Activated CD8-positive, alpha-beta memory T cell treated with anti-CD3 and anti-CD28 coated beads, Interleukin-2, amount 50 U/mL, for 1 hour (primary cell): ENCODE data around the gene GRPEL1.

Experiments
- DNase-seq: peaks from one replicate; pipeline ENCODE4 v3.0.0-alpha.2; 2020; ENCODE audit errors: extremely low read depth

GRPEL1 gene

DNA sequence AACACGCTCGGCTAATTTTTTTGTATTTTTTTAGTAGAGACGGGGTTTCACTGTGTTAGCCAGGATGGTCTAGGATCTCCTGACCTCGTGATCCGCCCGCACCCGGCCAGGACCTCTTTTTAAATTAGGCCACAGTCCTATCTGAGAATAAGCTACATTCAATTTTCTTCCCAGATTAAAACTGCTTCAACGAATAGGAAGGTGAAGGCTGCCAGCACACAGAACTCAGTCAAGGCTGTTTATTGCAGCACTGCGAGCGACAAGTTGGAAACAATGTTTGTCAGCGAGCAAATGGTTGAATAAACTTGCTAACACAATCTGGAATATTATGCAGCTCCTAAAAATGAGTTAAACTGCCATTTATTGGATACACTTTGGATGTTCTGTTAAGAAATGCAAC lies 1.9 kb downstream of the GRPEL1 start:
- no peak for DNase-seq

DNA sequence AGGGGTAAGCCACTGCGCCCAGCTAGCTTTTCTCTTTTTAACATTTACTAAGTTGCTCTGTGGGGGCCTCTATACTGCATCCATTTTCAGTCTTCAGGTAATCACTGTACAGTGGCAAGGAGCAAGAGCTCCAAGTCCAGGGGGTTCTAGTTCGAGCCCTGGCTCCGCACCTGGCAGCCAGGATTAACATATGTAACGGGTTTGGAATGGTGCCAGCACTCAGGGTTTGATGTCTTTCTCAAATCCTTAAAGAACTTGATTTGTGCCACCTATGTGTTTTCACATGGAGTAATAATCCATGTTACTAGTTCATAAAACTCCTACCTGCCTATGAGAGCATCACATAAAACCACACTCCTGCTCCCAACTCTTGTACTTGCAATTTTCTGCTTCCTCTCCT lies 4.5 kb downstream of the GRPEL1 start:
- DNase-seq = no peak

DNA sequence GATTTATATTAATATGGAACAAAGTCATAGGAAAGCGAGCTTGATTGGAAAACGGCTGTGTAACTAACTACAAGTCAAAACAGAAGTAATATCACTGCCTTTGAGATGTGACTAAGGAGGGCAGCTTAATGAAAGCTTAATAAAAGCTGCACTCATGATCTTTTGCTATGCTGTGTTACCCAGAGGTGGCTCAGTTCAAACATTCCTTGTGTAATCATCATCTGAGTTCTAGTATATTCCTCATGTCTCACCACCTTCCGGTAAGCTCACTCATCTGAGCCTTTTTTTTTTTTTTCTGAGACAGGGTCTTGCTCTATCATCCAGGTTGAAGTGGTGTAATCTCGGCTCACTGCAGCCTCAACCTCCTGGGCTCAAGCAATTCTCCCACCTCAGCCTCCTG lies 5.0 kb downstream of the GRPEL1 start:
- no peak for DNase-seq

DNA sequence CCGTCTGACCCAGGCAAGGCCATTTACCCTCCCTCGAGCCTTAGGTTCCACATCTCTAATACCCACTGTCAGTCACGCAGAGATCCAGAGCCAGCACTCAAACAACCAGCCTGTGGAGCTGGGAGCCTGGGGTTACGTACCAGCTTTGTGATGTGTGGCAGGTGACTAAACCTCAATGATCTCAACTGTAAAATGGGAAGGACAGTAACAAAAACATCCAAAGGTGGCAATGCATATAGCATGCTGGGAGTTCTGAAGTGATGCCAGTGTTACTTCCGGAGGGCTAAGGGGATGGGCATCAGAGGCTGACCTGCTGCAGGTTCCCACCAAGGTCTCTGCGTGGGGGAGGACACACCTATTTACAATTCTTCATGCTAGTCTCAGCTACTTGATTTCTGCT lies 6.0 kb downstream of the GRPEL1 start:
- DNase-seq = no peak

DNA sequence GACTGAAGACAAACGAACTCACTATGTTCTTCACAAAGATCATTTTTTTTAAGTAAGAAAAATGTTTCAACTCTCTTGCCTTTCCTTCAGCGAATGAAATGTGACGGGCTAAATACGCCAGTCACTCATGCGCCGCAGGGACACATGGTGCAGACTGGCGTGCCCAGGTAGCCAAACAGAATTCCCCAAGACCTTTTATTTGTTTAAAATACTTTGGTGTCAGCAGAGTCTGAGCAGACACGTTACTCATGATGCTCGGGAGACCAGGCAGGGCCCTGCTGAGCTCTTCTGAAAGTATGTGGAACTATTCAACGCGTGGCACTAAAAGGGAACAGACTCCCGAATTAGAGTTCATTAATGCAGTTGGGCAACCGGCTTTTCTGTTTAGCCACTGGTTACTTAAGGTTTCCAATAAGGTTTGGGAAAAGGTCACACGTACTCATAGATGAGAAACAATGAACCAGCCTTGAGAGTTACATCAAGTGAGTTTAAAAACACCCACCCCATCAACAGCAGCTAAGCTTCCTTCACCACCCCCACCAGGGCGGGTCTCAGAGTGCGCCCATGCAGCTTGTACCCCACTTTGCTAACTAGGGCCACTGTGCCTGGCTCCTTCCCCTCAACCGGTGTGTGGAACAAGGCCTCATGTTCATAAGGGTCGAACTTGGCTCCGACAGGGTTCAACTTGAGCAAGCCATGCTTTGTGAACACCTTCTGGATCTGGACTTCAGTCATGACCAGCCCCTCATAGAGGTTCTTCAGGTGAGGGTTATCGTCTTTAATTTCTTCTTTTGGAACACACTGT lies 7.3 kb downstream of the GRPEL1 start:
- DNase-seq = no peak

DNA sequence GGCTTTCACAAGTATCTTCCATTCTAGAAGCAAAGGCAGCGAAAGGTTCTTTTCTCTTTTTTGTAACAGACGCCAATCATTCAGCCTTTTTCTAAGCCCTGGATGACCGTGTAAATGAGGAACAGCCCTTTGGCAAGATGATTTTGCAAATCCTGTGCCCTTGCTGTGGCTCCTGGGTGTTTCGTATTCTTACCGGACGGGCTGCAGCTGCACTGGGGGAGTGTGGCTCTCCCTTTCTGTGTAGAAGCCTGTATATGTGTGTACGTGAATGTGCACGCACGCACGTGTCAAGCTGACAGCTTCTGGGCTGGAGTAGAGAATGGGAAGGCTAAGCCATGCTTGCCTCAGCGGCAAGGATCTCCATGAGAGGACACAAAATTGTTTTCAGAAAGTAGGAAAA lies 8.2 kb downstream of the GRPEL1 start:
- no peak for DNase-seq

DNA sequence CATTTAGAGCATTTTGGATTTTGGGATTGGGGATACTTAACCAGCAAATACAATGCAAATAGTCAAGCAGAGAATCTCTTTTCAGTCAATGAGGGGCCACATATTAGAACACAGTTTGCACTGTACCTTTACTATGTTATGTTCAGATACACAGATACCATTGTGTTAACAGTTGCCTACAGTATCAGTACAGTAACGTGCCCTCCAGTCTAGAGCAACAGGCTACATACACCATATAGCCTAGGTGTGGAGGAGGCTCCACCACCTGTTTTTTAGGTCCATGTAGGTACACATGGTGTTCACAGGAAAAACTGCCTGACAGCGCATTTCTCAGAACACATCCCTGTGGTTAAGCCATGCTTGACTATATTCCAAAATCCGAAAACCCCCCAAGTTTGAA lies 9.1 kb downstream of the GRPEL1 start:
- no peak for DNase-seq

DNA sequence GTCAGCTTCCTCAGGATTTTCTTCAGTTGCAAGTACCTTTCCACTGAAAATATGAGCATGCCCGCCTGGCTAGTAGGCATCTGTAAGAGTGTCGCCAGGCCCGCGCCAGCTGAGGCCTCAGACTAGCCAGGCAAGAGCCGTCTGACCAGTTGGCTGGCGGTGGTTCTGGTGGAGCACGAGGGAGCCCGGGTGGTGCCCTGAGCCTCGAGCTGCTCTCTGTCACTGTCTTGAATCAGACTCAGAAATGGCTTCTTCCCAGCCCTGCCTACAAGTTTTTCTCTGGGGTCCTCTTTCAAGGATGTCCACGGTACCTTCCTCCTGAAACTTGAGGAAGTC lies 11.9 kb downstream of the GRPEL1 start:
- DNase-seq = no peak

DNA sequence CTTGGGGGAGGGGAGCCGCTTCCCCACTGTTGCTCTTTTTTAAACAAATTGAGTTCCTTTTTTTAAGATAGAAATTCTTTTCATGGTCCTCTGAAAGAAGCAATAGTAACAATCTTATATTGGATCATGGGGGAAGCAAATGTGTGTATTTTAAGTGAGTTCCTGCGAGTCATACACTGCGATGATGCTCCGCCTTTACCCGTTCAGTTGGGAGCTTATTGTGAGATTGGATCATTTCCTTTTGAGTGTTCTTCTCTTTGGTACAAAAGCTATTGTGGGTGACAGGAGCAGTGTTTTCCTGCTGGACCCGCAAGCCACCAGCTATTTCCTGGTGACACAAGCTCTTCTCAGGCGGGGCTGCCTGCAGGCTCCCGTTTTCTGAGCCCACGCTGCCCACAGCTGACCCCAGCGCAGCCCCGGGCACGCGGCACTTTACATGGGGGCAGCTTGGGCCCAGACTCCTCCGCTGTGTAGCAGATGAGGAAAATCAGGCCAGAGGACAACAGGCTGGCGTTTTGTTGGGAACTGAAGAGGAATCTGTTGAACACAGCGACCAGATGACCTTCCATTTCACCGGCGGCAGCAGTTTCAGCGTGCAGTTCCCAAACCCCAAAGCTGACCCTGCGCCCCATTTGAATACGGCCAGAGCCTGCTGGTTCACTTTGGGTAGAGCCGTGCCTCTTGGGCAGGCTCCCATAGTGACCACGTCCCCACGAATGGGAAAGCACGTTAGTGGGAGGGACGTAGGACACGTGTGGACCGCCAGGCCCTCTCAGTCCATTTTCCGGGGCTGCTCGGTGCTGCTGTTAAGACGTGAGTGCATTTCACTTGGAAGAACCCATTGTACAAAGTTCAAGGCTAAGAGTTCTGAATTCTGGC lies 12.5 kb downstream of the GRPEL1 start:
- no peak for DNase-seq

DNA sequence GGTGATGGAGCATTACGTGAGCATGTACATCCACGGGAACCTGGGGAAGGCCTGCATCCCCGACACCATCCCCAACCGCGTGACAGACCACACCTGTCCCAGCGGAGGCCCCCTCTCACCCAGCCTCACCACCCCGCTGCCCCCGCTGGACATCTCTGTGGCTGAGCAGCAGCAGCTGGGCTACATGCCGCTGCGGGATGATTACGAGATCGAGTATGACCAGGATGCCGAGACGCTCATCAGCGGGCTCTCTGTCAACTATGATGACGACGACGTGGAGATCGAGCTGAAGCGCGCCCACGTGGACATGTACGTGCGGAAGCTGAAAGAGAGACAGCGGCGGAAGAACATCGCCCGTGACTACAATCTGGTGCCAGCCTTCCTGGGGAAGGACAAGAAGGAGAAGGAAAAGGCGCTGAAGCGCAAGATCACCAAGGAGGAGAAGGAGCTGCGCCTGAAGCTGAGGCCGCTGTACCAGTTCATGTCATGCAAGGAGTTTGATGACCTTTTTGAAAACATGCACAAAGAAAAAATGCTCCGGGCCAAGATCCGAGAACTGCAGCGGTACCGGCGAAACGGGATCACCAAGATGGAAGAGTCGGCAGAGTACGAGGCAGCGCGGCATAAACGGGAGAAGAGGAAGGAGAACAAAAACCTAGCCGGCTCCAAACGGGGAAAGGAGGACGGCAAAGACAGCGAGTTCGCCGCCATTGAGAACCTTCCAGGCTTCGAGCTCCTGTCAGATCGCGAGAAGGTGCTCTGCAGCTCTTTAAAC lies 13.6 kb downstream of the GRPEL1 start:
- DNase-seq = no peak

DNA sequence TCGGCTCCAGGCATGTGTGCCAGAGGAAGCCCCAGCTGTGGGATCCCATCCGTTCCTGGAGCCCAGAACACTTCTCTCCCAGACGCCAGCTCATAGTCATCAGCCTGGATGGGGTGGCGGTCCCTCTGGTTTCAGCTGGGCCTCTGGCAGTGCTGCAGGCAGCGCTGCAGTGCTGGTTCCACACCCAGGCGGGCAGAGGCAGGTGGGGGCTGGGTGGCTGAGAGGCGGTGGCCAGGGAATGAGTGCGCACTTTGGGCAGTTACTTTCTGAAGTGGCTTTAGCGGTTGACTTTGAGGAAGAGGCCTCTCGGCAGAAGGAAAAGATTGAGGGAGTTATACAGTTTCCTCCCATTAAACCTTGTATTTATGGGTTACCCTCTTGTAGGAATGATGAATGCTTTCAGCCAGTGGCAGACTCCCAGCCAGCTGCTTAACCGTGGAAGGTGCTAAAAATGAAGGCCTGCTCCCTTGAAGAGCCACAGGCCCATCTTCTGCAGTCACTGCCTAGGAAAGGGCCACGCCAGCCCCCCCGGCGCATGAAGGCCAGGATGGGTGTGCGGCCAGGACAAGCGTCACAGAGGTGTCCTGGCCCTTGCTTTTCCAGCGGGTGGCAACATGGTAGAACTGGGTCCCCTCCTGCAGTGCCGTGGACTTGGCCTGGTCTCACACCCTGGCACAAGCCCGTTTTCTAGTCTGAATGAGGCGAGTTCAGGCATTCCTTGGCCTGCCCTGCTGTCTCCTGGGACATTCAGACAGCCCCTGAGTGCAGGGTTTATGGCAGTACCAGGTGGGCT lies 14.7 kb downstream of the GRPEL1 start:
- DNase-seq = no peak

DNA sequence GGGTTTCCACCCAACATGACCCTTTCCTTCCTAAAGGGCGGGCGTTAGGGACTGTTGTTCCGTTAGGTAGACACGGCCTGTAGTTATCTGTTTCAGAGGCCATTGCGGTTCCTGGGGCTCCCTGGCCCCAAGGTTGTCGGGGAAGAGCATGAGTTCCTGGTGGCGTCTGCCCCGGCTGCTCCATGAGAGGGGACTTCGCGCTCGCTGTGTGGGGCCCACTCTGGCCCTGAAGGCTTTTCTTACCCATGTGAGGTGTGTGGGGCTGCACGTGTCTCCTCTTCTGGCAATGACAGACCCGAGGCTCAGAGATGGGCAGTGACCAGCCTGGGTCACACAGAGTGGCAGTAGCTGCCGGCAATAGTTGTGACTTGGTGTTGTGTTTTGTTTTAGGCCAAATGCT lies 15.6 kb downstream of the GRPEL1 start:
- DNase-seq = no peak

DNA sequence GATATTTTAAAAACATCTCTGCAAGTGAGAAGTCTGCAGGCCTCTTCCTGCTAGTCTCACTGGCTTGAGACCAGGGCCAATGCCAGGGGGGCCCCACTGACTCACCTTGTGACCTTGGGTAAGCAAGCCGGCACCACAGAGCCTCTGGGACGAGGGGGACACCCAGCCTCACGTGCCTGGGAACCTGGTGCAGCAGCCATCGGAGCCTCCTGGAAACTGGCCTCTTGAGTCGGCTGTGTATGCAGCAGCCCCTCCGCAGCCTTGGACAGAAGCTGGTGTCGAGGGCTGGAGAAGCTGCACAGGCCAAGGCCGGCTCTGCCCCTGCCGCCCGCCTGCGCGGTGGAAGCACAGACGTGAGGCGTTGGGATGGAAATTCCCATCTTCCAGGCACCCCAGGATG lies 16.0 kb downstream of the GRPEL1 start:
- no peak for DNase-seq

DNA sequence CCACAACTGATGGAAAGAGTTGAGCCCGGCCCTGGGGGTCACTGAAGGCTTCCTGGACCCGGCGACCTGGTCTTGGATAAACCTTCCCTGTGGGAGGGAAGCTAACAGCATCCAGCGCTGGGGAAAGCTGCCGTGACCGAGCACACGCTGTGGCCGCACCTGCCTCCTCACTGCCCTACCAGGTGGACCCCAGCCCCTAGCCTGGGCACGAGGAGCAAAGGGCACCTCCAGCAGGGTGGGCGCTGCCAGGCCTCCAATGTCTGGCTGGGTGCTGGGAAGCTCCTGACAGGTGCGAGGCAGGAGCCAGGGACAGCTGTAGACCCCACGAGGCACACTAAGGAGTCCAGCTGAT lies 16.7 kb downstream of the GRPEL1 start:
- no peak for DNase-seq

DNA sequence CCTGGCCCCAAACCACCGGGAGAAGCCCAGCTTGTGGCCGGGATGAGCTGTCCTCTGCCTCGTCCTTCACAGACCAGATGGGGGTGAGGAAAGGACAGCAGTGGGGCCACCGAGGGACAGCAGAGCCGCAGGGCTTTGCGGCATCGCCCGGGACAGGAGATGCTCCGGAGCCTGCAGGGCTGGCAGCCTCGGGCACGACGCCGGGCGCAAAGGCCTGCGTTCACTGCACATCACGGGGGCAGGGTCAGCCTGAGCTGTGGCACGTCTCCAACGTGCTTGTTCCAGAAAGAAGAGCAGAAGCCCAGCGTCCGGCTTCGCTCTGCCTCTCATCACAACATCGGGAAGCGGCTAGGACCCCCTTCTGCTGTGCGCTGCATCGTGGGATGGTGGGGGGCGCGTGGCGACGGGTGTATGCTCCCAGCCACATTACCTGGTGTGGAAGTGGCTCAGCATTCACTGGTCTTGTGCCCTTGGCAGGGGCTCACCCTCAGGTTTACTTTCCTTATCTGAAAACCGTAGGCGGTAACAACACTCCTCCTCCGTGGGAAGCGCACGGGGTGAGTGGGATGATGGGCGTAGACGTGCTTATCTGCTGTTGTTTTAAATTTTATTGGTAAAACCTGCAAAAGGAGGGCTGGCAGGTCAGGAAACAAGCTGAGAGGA lies 17.3 kb downstream of the GRPEL1 start:
- DNase-seq = no peak

DNA sequence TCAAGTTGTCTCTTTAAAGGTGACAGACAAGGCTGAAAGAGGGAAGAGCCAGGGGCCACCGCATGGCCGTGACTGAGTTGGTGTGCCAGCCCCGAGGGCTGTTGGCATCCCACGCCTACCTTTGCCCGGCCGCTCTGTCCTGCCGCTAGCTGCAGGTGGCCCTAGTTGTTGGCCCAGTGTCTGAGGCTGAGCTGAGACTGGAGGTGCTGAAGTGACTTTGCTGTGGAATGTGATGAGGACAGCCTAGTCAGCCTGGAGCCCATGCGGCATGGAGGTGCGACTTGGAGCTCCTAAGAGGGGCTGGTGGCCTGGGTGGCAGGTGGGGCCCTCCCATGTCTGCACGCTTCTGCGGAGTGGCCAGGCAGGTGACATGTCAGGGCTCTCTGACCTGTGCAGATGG lies 18.1 kb downstream of the GRPEL1 start:
- no peak for DNase-seq

DNA sequence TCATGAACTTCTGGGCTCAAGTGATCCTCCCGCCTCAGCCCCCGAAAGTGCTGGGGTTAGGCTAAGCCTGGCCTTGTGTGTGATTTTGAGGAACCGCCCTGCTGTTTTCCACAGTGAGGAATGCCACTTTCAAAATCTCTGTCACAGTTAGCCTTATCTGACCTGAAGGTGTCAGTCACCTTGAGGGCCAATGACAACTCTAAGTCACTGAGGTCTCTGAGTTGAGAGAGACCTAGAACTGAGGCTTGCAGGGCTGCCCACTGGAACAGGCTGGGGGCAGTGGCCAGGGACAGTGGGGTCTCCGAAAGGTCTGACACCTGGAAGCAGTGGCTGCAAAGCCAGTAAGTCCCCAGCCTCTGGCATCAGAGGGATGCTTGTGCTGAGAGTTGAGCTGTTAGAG lies 18.6 kb downstream of the GRPEL1 start:
- DNase-seq = no peak

DNA sequence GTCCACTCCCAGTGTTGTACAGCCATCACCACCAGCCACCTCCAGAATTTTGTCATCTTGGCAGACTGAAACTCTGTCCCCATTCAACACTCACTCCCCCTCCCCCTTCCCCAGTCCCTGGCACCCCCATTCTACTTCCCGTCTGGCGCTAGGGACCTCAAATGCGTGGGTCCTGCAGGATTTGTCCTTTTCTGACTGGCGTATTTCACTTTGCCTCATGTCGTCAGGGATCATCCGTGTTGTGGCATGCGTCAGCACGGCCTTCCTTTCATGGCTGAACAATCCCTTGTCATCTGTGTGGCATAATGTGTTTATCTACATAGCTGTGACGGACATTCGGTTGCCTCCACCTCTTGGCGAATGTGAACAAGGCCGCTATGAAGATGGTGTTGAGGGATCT lies 19.2 kb downstream of the GRPEL1 start:
- DNase-seq = no peak

DNA sequence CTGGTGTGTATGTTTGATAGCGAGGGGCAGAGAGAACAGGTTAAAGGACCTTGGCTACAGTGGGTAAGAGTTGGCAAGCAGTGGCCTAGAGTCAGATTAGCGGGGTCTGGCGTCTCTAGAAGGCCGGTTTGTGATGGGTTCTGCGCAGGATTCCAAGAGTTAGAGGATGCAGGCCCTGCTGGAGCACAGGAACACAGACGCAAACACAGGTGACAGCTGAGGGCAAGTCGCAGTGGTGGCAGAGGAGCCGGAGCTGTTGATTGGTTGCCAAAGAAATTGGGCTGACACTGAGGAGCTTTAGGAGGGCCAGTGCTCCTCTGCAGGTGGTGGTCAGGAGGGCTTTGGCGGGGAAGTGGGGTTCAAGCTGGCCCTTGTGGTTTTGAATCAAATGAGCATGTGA lies 20.9 kb downstream of the GRPEL1 start:
- no peak for DNase-seq

DNA sequence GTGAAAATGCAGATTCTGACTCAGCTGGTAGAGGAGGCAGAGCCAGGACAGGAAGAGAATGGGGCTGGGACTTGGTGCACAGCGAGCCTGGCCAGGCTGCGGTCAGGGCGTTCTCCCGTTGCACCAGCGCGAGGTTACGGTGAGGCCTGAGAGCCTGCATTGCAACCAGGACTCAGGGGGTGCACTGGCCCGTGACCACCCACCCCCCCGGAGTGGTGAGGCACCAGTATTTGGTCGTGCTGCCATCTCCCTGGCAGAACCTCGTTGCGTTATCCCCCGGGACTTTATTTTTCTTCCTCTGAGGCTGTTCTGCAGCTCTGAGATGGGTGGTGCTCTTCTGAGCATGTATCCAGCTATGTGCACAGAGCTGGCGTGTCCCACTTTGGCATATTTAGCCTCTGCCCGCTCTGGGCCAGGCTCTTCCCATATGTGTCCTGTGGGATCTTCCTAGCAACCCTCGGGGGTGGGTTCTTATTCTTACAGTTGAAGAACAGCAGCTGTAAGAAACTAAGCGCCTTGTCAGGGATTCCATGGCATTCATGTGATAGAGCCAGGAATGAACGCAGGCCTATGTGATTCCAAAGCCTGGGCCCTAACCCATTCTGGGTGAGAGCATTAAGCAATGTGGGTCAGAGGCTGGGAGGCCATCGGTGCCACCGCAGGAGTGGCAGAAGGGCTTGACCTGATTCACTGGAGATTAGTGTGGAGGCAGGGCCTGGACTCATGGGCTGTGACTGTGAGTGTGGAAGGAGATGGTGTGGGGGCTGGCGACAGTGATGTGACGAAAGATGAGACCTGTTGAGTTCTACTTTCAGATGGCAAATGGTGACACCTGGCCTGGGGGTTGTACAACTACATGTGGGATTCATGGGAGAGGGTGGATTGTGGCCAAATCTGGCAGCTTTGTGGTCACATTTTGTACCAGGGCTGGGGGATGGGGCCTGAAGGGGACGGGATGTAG lies 21.6 kb downstream of the GRPEL1 start:
- DNase-seq = no peak
